Effector CD4-positive, alpha-beta T cell (primary cell): Measurements from ENCODE around the gene NUBPL.
"Not testable (repeated sequence)": the region's sequence is repeated elsewhere in the genome, so short reads cannot be mapped to it uniquely, and the experiment has no call there.

Source experiments
- DNase-seq: peaks from one replicate; pipeline ENCODE4 v3.0.0-alpha.2; 2020

NUBPL gene

DNA sequence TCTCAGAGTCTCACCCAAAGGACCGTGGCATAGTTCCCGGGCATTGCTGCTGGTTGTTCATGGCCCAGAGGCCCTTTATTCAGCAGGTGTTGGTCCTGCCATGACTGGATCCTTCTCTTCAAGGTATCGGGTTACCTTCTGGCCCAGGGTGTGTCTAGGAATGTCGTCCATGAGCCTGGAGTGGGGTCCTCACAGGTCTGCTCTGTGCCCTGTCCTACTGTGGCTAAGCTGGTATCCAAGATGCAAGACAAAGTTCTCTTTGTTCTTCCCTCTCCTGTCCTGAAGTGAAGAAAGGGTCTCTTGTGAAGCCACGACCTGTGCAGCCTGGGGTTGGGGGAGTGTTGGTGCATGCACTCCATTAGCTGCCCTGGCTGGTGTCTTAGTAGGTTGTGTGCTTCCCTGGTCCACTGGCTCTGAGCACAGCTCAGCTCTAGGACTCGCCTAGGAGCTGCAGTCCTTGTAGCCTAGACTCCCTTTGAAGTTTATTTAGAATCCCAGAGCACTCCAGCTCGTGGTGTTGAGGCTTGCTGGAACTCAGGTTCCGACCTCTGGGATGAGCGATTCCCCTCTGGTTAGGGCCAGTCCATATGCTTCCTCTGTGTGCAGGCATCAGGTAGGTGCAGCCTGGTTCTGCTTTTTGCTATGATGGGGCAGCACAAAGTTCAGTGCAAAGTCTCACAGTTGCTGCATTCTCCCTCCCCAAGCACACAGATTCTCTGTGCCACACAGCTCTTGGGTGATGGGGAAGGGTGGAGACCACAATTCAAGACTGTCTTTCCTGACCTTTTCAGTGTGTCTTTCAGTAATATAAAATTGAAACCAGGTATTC, 117.4 kb downstream of the NUBPL start:
- DNase-seq, result no peak

DNA sequence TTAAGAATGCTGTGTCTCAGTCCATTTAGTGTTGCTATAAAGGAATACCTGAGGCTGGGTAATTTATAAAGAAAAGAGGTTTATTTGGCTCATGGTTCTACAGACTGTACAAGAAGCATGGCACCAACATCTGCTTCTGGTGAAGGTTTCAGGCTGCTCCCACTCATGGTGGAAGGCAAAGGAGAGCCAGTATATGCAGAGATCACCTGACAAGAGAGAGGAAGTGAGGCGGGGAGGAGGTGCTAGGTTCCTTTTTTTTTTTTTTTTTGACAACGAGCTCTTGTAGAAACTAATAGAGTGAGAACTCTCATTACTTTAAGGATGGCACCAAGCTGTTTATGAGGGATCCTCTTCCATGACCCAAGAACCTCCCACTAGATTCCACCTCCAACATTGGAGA, 121.6 kb downstream of the NUBPL start:
- DNase-seq, result no peak

DNA sequence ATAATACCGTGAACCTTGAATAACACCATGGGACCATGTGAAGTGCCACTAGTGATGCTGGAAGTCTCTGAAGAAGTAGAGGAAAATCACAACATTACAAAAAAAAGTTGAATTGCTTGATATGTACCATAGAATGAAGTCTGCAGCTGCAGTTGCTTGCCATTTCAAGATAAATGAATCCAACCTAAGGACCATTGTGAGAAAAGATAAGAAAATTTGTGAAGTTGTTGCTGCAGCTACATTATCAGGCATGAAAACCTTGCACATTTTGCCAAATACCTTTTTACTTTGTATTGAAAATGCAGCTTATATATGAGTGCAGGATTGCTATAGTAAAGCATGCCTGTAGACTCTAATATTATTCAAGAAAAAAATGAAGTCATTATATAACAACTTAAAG, 126.5 kb downstream of the NUBPL start:
- DNase-seq, result no peak

DNA sequence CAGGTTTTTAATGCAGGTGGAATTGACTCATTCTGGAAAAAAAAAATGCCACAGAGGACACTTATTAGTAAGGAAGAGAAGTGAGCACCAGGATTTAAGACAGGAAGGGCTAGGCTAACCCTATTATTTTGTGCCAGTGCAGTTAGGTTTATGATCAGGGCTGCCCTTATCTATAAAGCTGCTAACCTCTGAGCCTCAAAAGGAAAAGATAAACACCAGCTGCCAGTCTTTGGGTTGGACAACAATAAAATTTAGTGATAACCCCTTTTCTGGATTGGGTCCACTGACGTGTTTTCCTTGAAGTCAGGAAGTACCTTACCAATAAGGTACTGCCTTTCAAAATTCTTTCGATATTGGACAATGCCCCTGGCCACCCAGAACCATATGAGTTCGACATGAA, 128.9 kb downstream of the NUBPL start:
- no peak for DNase-seq

DNA sequence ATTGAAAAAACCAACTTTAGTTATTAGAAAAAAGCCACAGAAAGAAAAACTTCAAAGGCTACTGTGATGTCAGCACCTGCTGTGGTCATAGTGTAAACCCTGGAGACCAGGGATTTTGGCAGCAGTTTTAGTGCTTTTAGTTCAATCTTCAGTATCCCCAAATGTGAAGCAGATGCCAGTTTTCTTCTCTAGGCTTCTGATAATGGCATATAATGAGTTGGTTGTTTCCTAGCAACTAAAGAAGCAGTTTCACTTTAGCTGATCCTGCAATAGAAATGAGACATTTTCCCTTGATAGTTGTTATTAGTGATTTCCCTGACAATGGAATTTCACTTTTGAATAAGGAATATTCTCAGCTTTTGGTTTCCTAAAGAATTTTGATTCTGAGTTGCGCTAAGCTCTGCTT, 131.2 kb downstream of the NUBPL start:
- no peak for DNase-seq

- no peak for DNase-seq
These were observed 135.2 kb downstream of the NUBPL start for GRCh38 chr14:31696378-31696777.

DNA sequence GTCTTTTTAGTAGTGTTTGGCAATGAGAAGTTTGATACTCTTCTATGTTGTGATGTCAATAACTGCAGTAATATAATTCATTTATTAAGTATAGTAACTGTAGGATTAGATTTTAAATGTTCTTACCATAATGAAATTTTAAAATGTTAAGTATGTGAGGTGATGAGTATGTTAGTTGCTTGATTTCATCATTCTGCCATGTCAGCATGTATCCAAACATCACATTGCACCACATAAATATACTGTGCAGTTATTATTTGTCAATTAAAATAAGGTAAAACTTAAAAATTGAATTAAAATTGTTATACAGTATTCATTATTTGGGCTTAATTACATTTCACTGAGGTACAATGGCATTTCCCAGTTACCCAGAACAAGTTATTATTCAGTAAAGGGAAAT, 138.6 kb downstream of the NUBPL start:
- DNase-seq, result no peak

GRCh38 chr14:31700282-31701074, 139.3 kb downstream of the NUBPL start:
- no peak for DNase-seq

GRCh38 chr14:31702130-31702529, 140.9 kb downstream of the NUBPL start:
- DNase-seq, result no peak

DNA sequence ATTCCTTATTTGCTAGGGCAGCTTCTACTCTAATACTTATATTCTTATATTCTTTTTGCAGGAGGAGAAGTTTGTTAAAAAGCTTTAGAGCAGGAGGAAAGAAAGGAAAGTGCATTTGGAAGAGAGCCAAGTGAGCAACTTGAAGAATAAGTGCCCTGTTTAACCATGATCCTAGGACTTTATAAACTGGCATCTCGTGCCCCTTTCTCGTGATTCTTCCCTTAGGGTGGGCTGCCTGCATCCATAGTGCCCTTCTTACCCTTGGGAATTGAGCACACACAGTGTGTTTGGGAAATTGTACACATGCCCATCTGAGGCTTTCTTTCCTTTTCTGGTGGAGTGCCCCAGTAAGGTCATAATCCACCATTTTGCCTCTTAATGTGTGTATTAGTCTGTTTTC, 141.9 kb downstream of the NUBPL start:
- no peak for DNase-seq

DNA sequence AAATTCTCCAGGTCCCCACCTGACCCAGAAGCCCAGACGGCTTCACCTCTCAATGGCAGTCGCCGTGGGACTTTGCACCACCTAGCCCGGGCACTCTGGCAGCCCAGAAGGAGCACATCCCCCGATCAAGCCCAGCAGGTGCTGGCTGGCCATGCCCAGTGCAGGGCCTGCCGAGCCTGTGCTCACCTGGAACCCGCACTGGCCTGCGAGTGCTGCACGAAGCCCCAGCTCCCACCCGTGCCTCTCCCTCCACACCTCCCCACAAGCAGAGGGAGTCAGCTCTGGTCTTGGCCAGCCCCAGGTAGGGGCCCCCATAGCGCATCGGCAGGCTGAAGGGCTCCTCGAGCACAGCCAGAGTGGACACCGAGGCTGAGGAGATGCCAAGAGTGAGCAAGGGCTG, 144.5 kb downstream of the NUBPL start:
- DNase-seq, result no peak

GRCh38 chr14:31708661-31709060, 147.5 kb downstream of the NUBPL start:
- DNase-seq, result not testable (repeated sequence)

DNA sequence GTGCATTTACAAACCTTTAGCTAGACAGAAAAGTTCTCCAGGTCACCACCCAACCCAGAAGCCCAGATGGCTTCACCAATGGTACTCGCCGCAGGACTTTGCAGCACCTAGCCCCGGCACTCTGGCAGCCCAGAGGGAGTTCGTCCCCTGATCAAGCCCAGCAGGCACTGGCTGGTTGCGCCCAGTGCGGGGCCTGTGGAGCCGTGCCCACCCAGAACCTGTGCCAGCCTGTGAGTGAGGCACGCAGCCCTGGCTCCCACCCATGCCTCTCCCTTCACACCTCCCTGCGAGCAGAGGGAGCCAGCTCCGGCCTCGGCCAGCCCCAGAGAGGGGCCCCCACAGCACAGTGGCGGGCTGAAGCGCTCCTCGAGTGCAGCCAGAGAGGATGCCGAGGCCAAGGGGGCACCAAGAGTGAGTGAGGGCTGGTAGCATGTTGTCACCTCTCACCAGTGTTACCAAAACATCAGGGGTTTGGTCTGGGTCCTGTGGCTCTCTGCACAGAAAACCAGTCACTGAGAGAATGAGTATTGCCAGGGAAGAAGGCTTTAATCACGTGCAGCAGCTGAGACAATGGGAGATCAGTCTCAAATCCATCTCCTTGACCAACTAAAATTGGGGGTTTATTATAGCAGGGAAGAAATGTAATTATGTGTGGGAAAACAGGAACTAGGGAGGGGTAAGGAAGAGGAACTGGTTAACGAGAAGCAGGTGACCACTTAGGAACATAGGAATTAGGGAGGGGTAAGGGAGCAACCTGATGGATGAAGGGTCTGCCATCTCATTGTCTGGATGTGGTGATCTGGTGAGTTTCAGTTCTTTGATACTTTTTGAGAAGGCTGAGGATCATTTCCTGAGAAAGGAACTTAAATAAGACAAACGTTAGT, 151.3 kb downstream of the NUBPL start:
- DNase-seq, result no peak

DNA sequence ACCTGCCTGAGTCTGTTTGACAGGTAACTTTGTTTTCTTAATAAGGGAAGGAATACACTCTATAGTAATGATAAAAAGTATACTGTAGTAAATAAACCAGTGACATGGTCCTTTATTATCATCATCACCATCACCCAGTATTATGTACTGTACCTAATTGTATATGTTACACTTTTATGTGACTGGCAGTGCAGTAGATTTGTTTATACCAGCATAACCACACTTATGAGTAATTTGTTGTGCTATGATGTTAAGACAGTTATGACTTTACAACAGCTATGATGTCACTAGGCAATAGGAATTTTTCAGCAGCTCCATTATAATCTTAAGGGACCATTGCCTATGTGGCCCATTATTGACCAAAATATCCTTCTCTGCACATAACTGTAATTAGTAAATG, 155.0 kb downstream of the NUBPL start:
- no peak for DNase-seq

DNA sequence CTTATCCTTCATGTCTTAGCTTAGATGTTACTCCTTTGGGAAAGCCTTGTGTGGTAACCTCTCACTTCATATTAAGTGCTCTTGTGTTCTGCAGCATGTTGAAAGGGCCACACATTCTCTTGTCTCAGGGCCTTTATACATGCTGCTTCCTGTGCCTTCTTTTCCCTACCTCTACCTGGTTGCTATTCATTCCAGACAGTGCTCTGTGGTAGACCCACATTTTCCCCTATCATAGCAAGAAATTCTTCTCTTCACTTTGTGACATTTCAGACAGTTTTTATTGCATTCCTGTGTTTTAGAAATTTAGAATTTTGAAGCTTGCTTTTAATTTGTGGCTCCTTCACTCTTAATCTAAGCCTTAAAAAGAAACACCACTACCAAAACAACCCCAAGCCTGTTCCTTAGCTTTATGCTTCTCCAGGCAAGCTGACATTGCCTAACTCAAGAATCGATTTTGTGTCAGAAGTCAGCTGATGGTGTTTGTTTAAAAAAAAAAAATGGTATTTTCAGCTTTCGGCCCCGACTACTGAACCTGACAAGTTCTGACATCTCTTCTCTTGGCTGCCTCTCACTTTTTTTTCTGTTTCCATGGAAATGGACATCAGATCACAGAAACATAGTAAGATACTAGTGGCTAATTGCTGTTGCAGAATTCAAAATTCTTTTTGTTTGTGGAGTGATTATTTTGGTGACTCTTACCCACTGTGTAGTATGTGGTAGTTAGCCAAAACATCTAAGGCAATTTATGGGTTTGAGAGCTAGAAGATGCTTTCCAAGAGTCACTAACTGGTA, 156.3 kb downstream of the NUBPL start:
- DNase-seq, result no peak

GRCh38 chr14:31718585-31718984, 157.4 kb downstream of the NUBPL start:
- no peak for DNase-seq

DNA sequence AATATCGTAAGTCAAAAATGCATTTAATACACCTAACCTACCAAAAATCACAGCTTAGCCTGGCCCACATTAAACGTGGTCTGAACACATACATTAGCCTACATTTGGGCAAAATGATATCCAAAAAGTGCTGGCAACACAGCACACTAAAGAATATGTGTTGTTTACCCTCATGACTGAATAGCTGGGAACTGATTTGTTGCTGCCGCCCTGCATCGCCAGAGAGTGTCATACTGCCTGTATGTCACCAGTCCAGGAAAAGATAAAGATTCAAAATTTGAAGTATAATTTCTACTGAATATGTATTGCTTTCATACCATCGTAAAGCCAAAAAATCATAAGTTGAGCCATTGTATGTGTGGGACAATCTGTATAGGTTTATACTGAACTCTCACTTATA, 157.8 kb downstream of the NUBPL start:
- no peak for DNase-seq

- no peak for DNase-seq
These were observed 165.1 kb downstream of the NUBPL start for GRCh38 chr14:31726337-31726736.

DNA sequence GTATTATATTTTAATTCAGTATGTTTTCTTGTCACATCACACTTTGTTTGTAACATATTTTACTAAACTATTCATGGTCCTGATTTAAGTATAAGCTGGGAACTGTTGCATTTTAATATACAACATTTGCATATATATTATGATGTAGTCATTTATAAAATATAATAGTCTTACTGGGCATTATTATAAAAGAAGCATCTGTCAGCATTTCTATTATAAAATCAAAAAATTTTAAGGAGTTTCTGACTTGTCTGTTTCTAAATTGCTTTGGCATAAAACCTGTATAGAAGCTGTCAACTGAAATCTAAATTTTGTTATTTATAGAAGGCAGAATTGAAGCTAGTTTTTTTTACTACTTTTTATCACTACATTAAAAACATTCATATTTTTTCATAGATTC, 166.6 kb downstream of the NUBPL start:
- DNase-seq, result no peak

GRCh38 chr14:31740688-31741087, 179.5 kb downstream of the NUBPL start:
- DNase-seq, result no peak

GRCh38 chr14:31745741-31746140, 184.5 kb downstream of the NUBPL start:
- DNase-seq, result no peak

DNA sequence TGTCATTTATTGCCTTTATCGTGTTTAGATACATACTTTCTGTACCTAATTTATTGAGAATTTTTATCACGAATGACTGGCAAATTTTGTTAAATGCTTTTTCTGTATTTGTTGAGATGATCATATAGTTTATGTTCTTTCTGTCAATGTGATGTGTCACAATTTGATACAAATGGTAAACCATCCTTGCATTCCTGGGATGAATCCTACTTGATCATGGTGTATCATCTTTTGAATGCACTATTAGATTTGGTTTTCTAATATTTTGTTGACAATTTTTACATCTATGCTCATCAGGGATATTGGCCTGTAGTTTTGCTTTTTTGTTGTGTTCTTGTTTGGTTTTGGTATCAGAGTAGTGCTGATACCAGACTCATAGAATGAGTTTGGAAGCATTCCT, 185.1 kb downstream of the NUBPL start:
- DNase-seq, result no peak
